ENCODE data around the gene FBH1.

DNA sequence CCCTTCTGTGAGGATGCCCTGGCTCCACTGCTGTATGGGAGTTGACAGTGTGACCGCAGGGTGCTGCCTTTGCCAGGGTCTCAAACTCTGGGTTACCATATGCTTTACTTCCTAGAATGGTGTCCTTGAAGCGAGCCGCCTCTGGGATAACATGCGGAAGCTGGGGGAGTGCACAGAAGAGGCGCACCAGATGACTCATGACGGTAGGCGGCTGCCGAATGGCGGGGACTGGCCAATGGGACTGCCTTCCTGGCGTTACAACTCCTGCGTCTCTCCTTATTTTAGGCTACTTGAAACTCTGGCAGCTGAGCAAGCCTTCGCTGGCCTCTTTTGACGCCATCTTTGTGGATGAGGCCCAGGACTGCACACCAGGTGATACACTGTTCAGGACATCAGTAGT is 27.3 kb downstream of the FBH1 start:
- TF ChIP-seq SPI1 (IDR thresholded peaks at IDR 0.05; ENCODE audit: low read depth, low read length) (no peak), POLR2A (IDR thresholded peaks at IDR 0.05; ENCODE audit: low read depth, low read length) (no peak)

Data from GM12891 (cell line).